ENCODE results near the gene TGM2. TPM values are rescaled to one million over a fixed set of nuclear protein-coding genes. Genes with fewer than 3 reads are reported as not detected.
A peak's percentile ranks its signal among the peaks of the same experiment; 100 is the strongest.

TGM2 gene
- total RNA-seq, 1 donor from 2014 or later: 408 TPM

DNA sequence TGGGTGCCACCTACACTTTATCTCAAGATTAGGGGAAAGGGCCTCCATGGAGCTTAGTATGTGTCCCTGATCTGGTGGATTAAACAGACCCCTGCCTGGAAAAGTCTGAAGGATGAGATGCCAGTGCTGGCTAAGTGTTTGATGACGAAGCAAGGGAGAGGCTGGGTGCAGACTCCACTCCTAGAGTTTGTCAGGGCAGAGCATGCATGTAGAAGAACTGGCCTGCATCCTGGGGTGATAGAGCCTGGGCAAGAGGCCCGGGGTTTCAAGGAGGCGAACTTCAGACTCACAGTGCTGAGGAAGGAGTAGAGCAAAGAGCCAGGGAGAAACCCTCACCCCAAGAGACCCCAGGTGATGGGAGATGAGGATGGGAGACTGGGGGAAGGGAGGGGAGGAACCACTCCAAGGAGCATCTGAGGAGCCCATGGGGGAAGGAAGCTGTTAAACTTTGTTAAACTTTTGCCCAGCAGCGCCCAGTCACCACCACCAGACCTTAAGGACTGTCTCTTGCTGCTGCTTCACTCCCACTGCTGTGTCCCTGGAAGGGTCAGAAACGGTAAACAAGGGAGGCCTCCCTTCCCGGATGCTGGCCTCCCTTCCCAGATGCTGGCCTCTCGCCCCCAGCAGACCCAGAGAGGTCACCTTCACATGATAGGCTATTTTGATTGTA, 69.9 kb downstream of the TGM2 start:
- no peak for DNase-seq (ENCODE audit: low read depth in 2 of 2)

DNA sequence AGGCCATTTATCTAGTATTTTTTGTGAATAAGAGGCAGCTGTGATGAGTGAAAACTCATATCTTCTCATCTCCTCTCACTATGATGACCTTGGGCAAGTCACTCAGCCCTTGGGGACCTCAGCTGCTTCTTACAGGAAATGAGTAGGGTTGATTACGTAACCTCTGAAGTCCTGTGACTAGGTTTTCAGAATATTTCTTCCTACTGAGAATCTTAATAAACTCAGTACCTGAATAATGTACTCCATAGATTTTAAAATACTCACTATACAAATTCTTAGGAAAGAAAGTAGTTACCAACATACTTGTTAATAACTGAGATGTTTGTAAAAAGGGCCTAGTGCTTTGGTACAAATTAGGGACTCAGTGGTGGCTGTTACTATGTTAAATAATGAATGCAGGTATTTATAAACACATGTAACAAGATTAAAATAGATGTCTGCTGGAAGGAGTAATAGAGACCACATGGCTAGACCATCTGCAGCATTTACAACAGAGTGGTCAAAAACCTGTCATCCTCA, 70.6 kb downstream of the TGM2 start:
- DNase-seq (ENCODE audit: low read depth in 2 of 2): peak in 1 of 2 donors; percentile 80

DNA sequence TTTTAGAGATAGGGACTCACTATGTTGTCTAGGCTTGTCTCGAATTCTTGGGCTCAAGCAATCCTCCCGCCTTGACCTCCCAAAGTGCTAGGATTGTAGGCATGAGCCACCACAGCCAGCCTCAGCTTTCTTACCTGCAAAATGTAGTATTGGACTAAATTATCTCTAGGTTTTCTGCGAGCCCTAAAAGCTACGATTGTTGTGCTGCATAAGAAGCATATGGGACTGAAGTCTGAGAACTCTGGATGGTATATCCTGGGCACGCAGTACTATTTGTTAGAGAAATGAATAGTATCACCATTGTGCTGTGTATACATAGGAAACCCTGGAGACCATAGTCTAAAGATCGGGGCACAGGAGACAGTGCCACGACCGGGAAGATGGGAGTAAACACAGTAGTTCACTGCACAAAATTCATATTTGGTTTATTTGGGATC, 71.4 kb downstream of the TGM2 start:
- DNase-seq (ENCODE audit: low read depth in 2 of 2): no peak

DNA sequence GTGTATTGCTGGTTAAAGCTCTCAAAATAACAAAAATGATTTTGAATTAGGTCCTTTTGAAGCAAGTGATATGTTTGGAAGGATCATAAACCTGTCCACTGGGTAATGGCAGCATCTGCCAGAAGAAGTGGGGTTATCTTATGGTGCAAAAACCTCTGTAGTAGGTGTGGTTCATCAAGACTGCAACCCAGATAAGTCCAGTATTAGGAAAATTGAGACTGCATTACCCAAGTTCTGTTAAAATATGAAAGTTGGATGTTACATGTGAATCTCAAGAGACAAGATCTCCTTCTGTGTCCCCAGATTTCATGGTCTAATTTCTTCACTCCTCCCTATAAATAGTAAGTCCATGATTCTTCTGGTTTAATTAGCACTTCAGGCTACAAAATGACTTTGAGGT, 72.2 kb downstream of the TGM2 start:
- DNase-seq (ENCODE audit: low read depth in 2 of 2): no peak

DNA sequence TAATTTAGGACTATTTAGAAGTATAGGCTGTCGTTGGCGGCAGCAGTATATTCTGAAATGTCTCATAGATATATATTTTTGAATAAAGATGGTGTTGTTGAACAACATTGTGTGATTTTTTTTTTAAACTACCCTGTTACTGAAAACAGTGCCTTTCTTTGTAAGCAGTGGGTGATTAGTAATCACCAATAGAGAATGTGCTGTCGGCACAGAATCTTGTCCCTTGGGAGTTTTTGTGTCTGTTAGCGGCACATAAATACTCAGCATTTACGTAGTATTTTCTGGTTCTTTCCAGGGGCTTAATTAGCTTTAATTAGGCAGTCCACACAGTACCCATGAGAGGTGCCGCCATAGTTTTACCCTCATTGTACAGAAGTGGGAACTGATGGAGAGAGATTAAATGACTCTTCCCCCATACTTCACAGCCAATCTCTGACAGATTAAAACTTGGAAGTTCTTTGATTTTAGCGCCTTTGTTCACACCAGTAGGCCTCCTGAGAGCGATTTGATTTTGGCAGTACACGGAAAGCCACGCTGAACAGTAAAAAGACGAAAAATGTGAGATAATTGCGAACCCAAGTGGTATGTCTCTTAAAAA, 72.7 kb downstream of the TGM2 start:
- DNase-seq (ENCODE audit: low read depth in 2 of 2): no peak

DNA sequence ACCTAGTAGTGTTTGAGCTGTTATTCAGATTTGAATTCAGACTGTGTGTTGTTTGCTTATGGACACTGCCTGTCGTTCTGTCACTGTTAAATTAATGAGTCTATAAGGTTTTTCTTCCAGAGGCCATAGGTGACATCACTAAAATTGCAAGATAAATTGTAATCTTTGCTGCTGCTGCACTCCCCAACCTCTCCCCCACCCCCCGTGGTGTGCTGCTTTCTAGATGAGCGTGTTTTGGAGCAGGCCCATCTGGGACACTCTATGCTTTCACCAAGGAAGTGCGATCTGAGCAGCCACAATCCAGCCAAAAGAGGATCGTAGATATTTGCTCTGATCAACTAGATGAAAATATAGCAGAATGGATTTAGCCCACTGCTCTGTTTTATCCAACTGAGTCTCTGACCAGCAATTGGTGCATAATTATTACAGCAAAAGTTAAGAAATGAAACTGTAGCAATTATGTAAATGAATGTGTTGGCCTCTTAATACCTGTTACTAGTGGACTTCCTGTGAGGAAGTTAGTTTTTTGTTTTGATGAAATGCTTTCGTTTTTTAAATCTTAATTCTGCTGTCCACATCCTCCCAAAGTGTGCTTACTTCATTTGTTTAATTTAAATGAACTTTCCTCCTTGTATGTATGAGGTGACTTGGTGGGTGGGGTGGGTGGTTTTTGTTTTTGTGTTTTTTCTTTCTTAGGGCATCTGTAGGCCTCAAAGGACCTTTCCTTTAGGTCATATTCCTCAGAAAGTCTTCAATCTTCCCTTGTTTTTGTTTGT, 73.4 kb downstream of the TGM2 start:
- no peak for DNase-seq (ENCODE audit: low read depth in 2 of 2)

DNA sequence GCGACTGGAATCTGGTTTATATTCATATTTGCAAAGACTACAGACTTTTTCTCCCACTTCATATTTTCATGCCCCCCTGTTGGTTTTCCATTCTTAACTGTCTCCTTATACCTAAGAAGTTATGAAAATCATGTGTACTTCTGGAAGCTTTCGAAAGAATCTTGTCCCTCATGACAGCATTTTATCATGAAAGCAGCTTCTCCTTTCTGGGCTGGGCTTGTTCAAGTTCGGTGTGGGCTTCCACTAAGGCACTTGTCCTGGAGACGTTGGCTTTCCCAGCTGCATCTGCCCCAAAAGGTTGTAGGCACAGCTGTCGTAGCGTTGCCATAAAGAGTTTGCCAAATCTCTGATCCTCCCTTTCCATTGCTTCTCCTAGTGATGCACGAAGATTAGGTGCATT, 75.0 kb downstream of the TGM2 start:
- no peak for DNase-seq (ENCODE audit: low read depth in 2 of 2)

DNA sequence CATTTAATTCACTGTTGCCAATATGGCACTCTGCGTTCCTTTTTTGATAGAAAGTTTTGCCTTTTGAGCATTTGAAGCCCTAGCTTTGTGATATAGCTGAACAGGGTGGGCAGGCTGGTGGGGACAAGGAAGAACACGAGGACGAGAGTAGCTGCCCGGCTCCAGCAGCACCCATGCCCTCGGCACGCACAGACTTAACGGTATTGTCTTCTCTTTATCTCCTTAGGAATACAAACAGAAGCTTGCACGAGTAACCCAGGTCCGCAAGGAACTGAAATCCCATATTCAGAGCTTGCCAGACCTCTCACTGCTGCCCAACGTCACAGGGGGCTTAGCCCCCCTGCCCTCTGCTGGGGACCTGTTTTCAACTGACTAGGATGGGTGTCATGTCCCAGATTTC, 75.6 kb downstream of the TGM2 start:
- DNase-seq (ENCODE audit: low read depth in 2 of 2): no peak

DNA sequence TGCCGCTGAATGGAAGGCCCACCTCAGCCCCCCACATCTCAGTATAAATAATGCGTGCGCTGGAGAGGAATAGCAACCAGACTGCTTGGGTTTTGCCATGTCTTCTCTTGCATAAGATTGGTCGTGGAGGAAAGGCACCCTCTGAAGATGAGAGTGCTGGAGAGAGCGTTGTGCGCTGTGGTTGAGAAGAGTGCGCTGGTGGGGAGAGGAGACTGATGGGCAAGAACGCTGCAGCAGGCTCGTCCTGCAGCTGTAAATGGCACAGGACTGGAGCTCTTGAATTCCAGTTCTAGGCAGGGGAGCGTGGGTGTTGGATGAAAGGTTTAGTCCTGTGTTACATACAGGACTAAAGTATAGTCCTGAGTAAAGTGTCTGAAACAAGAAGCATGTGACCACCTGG, 80.0 kb downstream of the TGM2 start:
- no peak for DNase-seq (ENCODE audit: low read depth in 2 of 2)

DNA sequence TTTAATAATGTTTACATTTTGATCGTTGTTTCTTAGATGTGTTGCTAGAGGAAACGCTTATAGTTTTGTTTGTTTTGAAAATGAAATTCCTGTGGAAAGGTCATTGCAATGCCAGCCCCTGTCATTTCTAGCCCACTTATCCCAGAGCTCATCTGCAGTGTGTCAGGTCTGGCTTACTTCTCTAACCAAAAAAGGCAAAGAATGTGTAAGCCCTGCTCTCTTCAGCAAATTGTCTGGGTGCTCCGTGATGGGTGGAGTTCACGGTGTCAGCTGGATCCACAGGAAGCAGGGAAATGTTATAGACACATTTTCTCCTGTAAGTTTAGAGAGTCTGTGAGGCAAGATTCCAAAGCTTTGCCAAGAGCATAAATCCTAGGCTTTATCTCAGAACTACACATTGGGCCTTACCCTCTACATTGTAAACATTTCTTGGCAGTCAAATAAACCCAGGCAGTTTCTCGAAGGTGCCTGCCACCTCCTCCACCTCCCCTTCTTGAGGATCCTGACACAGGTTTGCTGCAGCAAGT, 80.6 kb downstream of the TGM2 start:
- DNase-seq (ENCODE audit: low read depth in 2 of 2): peak; percentile 51 to 81

DNA sequence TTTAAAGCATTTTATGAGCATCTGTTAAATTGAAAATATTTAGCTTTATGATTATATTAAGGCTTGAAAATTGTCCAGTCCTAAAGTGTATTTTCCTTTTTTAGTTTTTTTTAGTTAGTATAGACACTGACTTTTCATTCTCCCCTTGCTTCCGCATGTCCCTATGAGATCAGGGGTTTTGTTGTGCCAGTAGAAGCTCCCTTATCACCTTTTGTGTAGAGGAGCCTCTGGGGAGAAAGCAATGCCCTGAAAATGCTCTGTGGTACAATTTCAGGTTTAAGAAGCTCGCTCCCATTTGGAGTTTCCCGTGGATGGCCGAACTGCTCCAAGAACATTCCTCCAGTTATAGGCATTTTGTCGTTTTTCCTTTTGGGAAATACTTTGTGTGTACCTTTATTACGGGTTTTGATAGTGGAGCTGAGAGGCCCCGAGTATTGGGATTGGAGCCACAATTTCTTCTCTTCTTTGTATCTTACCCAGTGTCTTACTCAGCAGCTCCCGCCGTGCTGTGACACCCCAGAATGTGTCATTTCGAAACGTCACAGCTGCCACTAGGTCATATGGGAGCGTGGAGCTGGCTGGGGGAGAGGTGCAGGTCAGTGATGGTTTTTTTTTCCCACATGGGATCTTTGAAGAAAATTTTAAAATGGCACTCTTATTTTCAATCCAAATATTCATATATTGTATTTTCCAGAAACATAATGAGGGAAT, 81.6 kb downstream of the TGM2 start:
- no peak for DNase-seq (ENCODE audit: low read depth in 2 of 2)

DNA sequence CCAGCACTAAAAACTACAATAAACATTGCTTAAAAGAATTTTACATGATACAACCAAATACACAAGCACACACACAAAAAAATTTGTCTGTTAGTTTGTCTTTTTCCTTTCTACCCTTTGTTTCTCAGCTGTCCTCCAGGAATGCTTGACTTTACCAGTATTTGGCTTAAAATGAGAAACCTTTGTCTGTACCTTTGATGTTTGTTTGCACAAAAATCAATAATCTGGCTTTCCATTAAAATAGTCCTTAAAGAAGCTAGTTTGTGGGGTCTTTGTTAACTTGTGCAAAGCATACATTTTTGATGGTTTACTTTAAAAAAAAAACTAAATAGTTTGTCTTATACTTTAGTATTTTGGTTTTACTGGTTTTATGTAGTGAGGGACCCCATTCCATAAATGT, 82.2 kb downstream of the TGM2 start:
- DNase-seq (ENCODE audit: low read depth in 2 of 2): no peak

DNA sequence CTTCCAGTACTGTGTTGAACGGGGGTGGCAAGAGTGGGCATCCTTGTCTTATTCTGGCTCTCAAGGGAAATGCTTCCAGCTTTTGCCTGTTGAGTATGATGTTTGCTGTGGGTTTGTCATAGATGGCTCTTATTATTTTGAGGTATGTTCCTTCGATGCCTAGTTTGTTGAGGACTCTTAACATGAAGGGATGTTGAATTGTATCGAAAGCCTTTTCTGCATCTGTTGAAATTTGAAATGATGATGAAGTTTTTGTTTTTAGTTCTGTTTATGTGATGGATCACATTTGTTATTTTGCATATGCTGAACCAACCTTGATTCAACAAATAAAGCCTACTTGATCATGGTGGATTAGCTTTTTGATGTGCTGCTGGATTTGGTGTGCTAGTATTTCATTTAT, 83.5 kb downstream of the TGM2 start:
- DNase-seq (ENCODE audit: low read depth in 2 of 2): no peak

DNA sequence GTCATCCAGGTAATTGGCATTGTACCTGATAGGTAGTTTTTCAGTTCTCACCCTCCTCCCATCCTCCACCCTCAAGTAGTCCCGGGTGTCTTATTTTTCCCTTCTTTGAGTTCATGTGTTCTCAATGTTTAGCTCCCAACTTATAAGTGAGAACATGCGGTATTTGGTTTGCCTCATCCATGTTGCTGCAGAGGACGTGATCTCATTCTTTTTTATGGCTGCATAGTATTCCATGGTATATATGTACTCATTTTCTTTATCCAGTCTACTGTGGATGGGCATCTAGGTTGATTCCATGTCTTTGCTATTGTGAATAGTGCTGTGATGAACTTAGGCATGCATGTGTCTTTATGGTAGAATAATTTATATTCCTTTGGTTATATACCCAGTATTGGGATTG, 85.7 kb downstream of the TGM2 start:
- DNase-seq (ENCODE audit: low read depth in 2 of 2): no peak

DNA sequence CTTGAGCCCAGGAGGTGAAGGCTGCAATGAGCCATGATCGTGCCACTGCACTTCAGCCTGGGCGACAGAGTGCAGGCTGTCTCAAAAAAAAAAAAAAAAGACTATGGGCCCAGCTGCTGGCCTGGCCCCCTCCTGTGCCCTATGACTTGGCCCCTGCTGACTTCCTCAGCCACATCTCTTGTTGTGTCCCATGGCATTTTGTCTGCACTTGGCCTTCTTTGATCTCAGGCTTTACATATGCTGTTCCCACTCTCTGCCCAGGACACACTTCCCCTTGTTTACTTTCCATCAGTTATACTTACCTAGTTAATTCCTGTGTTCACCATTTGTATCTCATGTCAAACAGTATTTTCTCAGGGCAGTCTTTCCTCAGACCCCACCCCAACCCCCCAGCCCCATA, 87.0 kb downstream of the TGM2 start:
- no peak for DNase-seq (ENCODE audit: low read depth in 2 of 2)

Other genes with a start within 250 kb of the TGM2 start
- gene TTI1, start 131.8 kb downstream of the TGM2 start, total RNA-seq: 13.7 and 16.3 TPM in 2 replicates
- 11.9 and 15.6 TPM in 2 replicates for gene RPRD1B, start 131.5 kb downstream of the TGM2 start, total RNA-seq
- 0.13 TPM in 1 of 2 replicates, not detected in the other for gene KIAA1755, start 95.5 kb upstream of the TGM2 start, total RNA-seq
- gene BPI, start 138.9 kb upstream of the TGM2 start, total RNA-seq: not detected in 2 replicates
- under 0.01 and 0.13 TPM in 2 replicates for gene LBP, start 181.2 kb upstream of the TGM2 start, total RNA-seq